Natural killer cell treated with Interleukin-12 subunit alpha and Interleukin-12 subunit beta and Interleukin-15 and Interleukin-18, amount 100 ng/mL, for 72 hours (primary cell): ENCODE measurements around the gene EFNA1. TPM values are rescaled to one million over a fixed set of nuclear protein-coding genes. Genes with fewer than 3 reads are reported as not detected.

Experiments used
- ATAC-seq, 2 donors: fragments of 150-1000 bp; cut with Tn5 transposase in 1 of 2; sonication (Bioruptor Pico), chemical (Tn5 transposase) in 1 of 2; 2 replicates each; pipeline ENCODE4 v1.10.0; 2021
- DNase-seq: peaks from one replicate; pipeline ENCODE4 v3.0.0; 2022; ENCODE audit warnings: low spot score
- H3K27ac Mint-ChIP-seq, 2 donors: 1 replicate in 1 of 2; 2 replicates in 1 of 2; pipeline ENCODE4 v1.8.0; 2022; ENCODE audit warnings: mixed read lengths in 2 of 2, mild to moderate bottlenecking in 1 of 2, moderate library complexity in 1 of 2
- H3K27me3 Mint-ChIP-seq, 2 donors: 1 replicate in 1 of 2; 2 replicates in 1 of 2; pipeline ENCODE4 v1.8.0; 2022; ENCODE audit warnings: mixed read lengths in 2 of 2
- H3K36me3 Mint-ChIP-seq: one replicate; pipeline ENCODE4 v1.8.0; 2022; ENCODE audit warnings: mixed read lengths
- H3K4me1 Mint-ChIP-seq, 2 donors: 1 replicate in 1 of 2; 2 replicates in 1 of 2; pipeline ENCODE4 v1.8.0; 2022; ENCODE audit warnings: low read depth in 2 of 2, mixed read lengths in 2 of 2, mild to moderate bottlenecking in 1 of 2
- H3K4me3 Mint-ChIP-seq: one replicate; pipeline ENCODE4 v1.8.0; 2022; ENCODE audit warnings: mixed read lengths
- H3K9me3 Mint-ChIP-seq: 2 replicates; pipeline ENCODE4 v1.8.0; 2022; ENCODE audit warnings: mixed read lengths
- total RNA-seq, 2 donors: library from RNA; stranded (reverse); gene quantifications; one replicate each; pipeline ENCODE4 v1.2.3, GENCODE V29; 2022

EFNA1 gene
- total RNA-seq, 2 donors from 2014 or later, result not detected

- no peaks in the 10 kb centered on the region for H3K9me3 Mint-ChIP-seq
- ATAC-seq, result no peak
- peaks cover 22% of the 10 kb centered on the region in 2 donors for H3K4me1 Mint-ChIP-seq
- no peak overlapping the region for H3K4me3 Mint-ChIP-seq
- H3K27ac Mint-ChIP-seq, result no peak overlapping the region
- H3K27me3 Mint-ChIP-seq, result peaks cover 24 to 28% of the 10 kb centered on the region in 2 donors
- H3K36me3 Mint-ChIP-seq, result no peaks in the 10 kb centered on the region
- DNase-seq, result no peak
Measured at GRCh38 chr1:155124503-155125463, 2.9 kb upstream of the EFNA1 start.

DNA sequence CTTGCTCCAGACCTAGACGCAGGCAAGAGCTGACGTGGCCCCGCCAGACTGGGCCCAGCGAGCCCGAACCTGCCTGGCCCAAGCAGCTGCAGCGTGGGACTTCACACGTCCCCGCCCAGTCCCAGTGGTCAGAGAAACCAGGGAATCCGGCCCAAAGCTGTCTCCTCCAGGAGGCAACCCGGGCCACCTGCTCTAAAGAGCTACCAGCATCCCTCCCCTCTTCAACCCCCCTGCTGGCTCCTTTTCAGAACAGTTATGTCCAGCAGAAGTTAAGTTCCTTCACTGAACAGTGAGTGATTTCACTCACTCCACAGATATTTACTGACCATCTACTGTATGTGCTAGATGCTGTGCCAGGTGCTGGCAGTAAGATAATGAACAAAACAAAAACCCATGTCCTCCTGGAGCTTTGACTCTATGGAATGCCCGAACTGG lies 2.1 kb upstream of the EFNA1 start:
- DNase-seq, result no peak
- Mint-ChIP-seq H3K27ac (no peak overlapping the region), H3K4me1 (peaks cover 22% of the 10 kb centered on the region in 2 donors), H3K36me3 (no peaks in the 10 kb centered on the region), H3K9me3 (no peaks in the 10 kb centered on the region), H3K27me3 (peaks cover 23% of the 10 kb centered on the region in 2 donors), H3K4me3 (no peak overlapping the region)
- no peak for ATAC-seq

DNA sequence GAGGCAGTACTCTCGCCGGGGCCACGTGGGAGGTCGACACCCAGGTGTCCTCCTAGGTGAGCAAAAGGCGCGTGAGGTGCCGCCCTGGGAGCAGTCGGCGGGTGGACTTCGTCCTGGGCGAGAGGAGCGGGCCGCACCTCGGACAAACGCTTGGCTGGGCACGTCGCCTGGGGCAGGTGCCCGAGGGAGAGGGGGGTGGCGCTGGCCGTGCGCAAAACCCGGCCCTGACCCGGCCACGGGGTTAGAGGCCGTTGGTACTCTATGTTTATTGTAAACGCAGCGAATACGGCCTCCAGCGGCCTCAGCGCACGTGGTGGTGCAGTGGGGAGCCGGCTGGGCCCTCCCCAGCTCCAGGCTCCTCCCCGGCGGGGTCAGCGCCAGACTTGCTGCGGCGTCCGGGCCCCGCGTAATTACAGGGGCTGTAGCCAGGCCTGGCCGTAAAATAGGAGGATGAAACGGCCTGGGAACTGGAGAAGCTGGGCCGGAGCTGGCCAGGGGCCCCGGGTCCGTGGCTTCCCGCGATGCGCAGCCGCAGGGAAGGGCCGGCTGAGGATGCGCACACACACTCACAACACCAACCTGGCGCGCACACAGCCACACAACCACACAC lies 1.6 kb upstream of the EFNA1 start:
- Mint-ChIP-seq H3K4me3 (no peak overlapping the region), H3K4me1 (peaks cover 22% of the 10 kb centered on the region in 2 donors), H3K27ac (no peak overlapping the region), H3K27me3 (peaks cover 23 to 24% of the 10 kb centered on the region in 2 donors), H3K36me3 (no peaks in the 10 kb centered on the region), H3K9me3 (no peaks in the 10 kb centered on the region)
- ATAC-seq (no peak), DNase-seq (no peak)

DNA sequence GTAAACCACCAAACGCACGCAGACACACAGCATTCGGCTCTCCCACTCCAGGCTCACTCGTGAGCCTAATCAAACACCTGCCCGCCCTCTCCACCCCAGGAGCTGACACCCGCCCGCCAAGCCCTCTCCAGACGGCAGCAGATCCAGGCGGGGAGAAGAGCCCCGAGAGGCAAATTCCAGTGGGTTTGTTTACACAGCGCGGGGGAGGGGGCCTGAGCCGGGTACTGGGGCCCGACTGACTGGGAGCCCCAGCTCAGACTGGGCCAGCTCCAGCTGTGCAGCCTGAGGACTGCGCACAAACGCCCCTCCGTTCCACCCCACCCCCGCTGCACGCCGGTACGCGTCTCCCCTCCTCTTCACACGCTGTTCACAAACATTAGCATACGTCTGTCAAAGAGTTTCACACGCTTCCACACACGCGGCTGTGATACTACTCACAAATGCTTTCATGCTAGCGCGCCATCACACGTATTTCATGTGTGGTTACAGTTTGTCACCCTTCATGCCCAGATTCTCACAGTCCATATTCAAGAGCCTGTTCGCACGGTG lies 1.0 kb upstream of the EFNA1 start:
- Mint-ChIP-seq H3K9me3 (no peaks in the 10 kb centered on the region), H3K4me1 (peaks cover 22% of the 10 kb centered on the region in 2 donors), H3K4me3 (peak overlapping the region; percentile 90), H3K27me3 (peaks cover 21 to 23% of the 10 kb centered on the region in 2 donors), H3K36me3 (no peaks in the 10 kb centered on the region), H3K27ac (no peak overlapping the region)
- DNase-seq (no peak), ATAC-seq (peak; percentile 66 to 79)

DNA sequence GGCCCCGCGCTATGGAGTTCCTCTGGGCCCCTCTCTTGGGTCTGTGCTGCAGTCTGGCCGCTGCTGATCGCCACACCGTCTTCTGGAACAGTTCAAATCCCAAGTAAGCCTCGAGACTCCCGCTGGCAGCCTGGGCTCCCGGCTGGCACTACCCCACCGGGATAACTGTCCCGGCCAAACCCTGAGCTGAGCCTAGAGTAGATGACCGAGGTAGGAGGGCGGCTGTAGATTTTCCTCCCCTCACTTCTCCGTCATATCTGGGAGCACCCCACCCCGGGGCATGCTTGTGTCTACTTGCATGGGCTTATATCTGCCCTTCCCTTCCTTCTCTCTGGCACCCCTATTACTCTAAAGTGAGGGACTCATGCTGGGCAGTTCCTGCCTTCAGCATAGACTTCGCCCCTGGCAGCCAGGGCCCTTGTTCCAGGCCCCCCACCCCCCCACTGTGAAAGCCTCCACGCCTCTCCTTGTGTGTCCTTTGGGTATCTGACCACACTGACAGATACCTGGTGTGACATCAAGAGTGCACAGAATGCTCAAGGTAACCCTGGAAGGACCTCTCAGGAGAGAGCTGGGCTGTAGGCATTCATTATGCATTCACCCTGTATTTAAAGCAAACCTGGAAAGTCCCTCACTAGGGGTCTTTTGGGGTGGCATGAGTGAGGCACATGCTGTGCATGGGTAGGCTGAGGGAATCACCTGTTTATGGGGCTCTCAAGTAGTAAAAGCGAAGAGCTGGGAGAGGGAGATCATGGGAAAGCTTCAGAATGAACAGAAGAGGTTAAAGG lies 485 bp downstream of the EFNA1 start:
- ATAC-seq (no peak), DNase-seq (no peak)
- H3K9me3 Mint-ChIP-seq, result no peaks in the 10 kb centered on the region
- peak overlapping the region; percentile 90 for H3K4me3 Mint-ChIP-seq
- H3K27me3 Mint-ChIP-seq, result peaks cover 21 to 23% of the 10 kb centered on the region in 2 donors
- peaks cover 22% of the 10 kb centered on the region in 2 donors for H3K4me1 Mint-ChIP-seq
- no peaks in the 10 kb centered on the region for H3K36me3 Mint-ChIP-seq
- H3K27ac Mint-ChIP-seq, result peak overlapping the region in 1 of 2 donors; percentile 12

- Mint-ChIP-seq H3K4me1 (peaks cover 22% of the 10 kb centered on the region in 2 donors), H3K27ac (peak overlapping the region in 1 of 2 donors; percentile 12), H3K4me3 (peak overlapping the region; percentile 90), H3K27me3 (peaks cover 21 to 23% of the 10 kb centered on the region in 2 donors), H3K9me3 (no peaks in the 10 kb centered on the region), H3K36me3 (no peaks in the 10 kb centered on the region)
- DNase-seq (no peak), ATAC-seq (no peak)
Measured at GRCh38 chr1:155128755-155129473, 1.2 kb downstream of the EFNA1 start.

DNA sequence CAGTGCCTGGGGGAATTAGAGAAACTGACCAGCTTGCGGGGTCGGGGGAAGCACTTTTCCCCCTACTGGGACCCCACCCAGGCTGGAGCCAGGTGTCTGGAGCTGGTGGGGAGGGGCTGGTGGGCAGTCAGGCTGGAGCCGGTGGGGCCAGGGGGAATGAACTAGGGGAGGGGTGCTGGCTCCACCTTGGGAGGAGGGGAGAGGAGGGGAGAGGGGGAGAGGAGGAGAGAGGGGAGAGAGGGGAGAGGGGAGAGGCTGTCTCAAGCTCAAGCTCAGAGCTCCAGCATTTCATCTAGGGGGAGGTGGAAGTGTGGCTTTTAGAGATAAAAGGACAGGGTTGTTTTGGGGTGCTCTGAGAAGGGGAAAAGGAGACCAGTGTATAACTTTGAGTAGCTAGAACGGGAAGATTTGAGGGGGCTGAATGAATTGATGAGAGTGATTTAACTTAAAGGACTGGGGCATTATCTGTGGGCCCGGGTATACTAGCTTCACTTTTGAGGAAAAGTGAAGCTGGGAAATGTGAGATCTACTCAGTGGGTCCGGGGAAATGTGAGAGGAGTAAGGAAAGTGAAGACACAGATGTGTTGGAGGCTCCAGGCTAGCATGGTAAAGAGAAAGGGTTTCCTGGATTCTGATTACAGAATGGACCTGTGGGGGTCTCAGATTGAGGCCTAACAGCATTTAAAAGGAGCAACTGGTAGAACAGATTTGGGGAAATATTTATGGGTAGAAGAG lies 2.8 kb downstream of the EFNA1 start:
- no peak overlapping the region for H3K27ac Mint-ChIP-seq
- peaks cover 29 to 31% of the 10 kb centered on the region in 2 donors for H3K4me1 Mint-ChIP-seq
- ATAC-seq, result no peak
- peaks cover 21 to 23% of the 10 kb centered on the region in 2 donors for H3K27me3 Mint-ChIP-seq
- H3K9me3 Mint-ChIP-seq, result no peaks in the 10 kb centered on the region
- no peak for DNase-seq
- H3K36me3 Mint-ChIP-seq, result no peaks in the 10 kb centered on the region
- no peak overlapping the region for H3K4me3 Mint-ChIP-seq

GRCh38 chr1:155131285-155131684 lies 3.6 kb downstream of the EFNA1 start:
- Mint-ChIP-seq H3K4me1 (peaks cover 36 to 37% of the 10 kb centered on the region in 2 donors), H3K27ac (peak overlapping the region in 1 of 2 donors; percentile 7)
- ATAC-seq, result no peak

DNA sequence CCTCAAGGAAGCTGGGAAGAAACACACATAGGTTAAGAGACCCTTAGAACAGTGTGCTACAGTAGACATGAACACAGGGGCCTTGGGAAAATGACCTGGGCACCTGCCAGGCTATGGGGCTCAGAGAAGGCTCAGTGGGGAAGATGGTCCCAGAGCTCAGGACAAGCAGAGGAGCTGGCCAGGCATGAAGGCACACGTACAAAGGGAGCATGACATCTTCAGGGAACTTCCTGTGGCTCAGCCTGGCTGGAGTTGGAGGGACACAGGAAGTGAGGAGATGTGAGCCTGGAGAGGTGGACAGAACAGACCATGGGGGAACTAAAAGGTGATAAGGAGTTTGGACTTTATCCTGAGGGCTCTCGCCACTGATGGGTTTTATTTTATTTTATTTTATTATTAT lies 4.2 kb downstream of the EFNA1 start:
- H3K4me3 Mint-ChIP-seq, result no peak overlapping the region

More at GRCh38 chr1:155131285-155131684, 3.6 kb downstream of the EFNA1 start:
- Mint-ChIP-seq H3K27me3 (peaks cover 18 to 23% of the 10 kb centered on the region in 2 donors), H3K36me3 (no peaks in the 10 kb centered on the region), H3K4me3 (no peak overlapping the region), H3K9me3 (no peaks in the 10 kb centered on the region)
- DNase-seq, result no peak

DNA sequence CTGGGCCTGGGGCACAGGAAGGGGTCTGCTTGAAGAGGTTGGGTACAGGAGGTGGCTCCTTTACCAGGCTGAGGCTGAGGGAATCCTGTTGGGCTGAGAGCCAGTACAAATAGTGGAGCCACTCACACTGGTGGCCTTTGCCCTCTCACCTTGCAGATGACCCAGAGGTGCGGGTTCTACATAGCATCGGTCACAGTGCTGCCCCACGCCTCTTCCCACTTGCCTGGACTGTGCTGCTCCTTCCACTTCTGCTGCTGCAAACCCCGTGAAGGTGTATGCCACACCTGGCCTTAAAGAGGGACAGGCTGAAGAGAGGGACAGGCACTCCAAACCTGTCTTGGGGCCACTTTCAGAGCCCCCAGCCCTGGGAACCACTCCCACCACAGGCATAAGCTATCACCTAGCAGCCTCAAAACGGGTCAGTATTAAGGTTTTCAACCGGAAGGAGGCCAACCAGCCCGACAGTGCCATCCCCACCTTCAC lies 6.2 kb downstream of the EFNA1 start:
- H3K36me3 Mint-ChIP-seq, result peaks cover 4% of the 10 kb centered on the region
- peak overlapping the region; percentile 100 for H3K4me3 Mint-ChIP-seq
- peaks cover 6 to 7% of the 10 kb centered on the region in 2 donors for H3K27me3 Mint-ChIP-seq
- peak overlapping the region in 1 of 2 donors; percentile 97 for H3K27ac Mint-ChIP-seq
- DNase-seq, result no peak
- peaks cover 35 to 37% of the 10 kb centered on the region in 2 donors for H3K4me1 Mint-ChIP-seq
- ATAC-seq, result no peak
- H3K9me3 Mint-ChIP-seq, result no peaks in the 10 kb centered on the region

More for the DNA sequence above, 4.2 kb downstream of the EFNA1 start:
- DNase-seq (no peak), ATAC-seq (no peak)
- Mint-ChIP-seq H3K4me1 (peaks cover 35% of the 10 kb centered on the region in 2 donors), H3K9me3 (no peaks in the 10 kb centered on the region), H3K27ac (peak overlapping the region in 1 of 2 donors; percentile 7), H3K36me3 (no peaks in the 10 kb centered on the region), H3K27me3 (peaks cover 16 to 19% of the 10 kb centered on the region in 2 donors)

GRCh38 chr1:155134322-155134721 lies 6.6 kb downstream of the EFNA1 start:
- Mint-ChIP-seq H3K4me1 (peaks cover 35% of the 10 kb centered on the region in 2 donors), H3K4me3 (peak overlapping the region; percentile 100), H3K27ac (peak overlapping the region in 1 of 2 donors; percentile 97), H3K36me3 (peaks cover 4% of the 10 kb centered on the region), H3K27me3 (peaks cover 5 to 7% of the 10 kb centered on the region in 2 donors), H3K9me3 (no peaks in the 10 kb centered on the region)
- DNase-seq (no peak), ATAC-seq (no peak)

DNA sequence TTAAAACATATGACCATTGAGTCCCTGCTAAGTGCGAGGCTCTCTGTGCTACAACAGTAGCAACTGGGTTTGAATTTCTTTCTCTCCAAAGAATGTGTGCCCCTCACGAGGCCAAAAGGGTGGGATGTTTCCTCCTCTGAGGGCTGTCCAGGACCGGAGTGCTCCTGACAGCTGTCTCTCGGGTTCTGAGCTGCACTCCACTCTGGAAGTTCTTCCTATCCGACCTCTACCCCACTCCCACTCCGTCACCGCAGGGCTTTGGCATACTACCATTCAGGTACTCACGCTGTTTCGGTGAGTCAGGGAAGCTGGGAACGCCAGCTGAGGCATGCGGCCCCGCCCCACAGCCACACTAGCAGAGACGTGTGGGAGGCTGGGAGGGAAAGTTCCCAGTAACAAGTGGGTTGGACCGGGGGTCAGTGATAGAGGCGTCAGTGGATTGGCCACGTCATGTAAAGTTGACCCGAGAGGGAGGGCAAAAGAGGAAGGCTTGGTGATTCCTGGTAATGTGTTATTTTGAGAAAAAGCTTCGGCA lies 7.3 kb downstream of the EFNA1 start:
- peak; percentile 71 for DNase-seq
- Mint-ChIP-seq H3K4me3 (peak overlapping the region; percentile 100), H3K27ac (peak overlapping the region; percentile 97 to 98), H3K27me3 (peaks cover 0 to 3% of the 10 kb centered on the region in 2 donors), H3K36me3 (peaks cover 4% of the 10 kb centered on the region), H3K4me1 (peaks cover 35% of the 10 kb centered on the region in 2 donors), H3K9me3 (no peaks in the 10 kb centered on the region)
- peak; percentile 34 to 46 for ATAC-seq
